Neural cell (in vitro differentiated cells): ENCODE data around the gene ATXN1L. TPM values are rescaled to one million over a fixed set of nuclear protein-coding genes. Genes with fewer than 3 reads are reported as not detected.

Experiments used
- H2AFZ ChIP-seq: fragments of 200-600, 300-800 bp; sonication (generic), shearing (Covaris generic); 2 replicates; pipeline ENCODE4 v1.6.0; 2014; ENCODE audit warnings: low read depth, mild to moderate bottlenecking, antibody characterized with exemption, low read length, moderate library complexity
- H3F3A ChIP-seq: fragments of 200-600 bp; shearing (Covaris generic); 2 replicates; pipeline ENCODE4 v1.6.1; 2016; ENCODE audit warnings: mild to moderate bottlenecking, moderate library complexity, mixed read lengths, antibody characterized with exemption, low read length; ENCODE audit not compliant: insufficient read depth, poor library complexity, severe bottlenecking
- H3K27ac ChIP-seq: fragments of 200-600, 300-800 bp; sonication (generic), shearing (Covaris generic); 2 replicates; pipeline ENCODE4 v1.5.1; 2014; ENCODE audit warnings: mild to moderate bottlenecking, low read length, moderate library complexity
- H3K27me3 ChIP-seq: fragments of 300-800, 200-600 bp; sonication (generic), shearing (Covaris generic); 2 replicates; pipeline ENCODE4 v1.6.0; 2014; ENCODE audit warnings: mild to moderate bottlenecking, low read depth, low read length, moderate library complexity; ENCODE audit not compliant: insufficient read depth
- H3K36me3 ChIP-seq: fragments of 300-800, 200-600 bp; sonication (generic), shearing (Covaris generic); 2 replicates; pipeline ENCODE4 v1.5.1; 2014; ENCODE audit warnings: mild to moderate bottlenecking, antibody characterized with exemption, low read length, moderate library complexity; ENCODE audit not compliant: insufficient read depth
- H3K4me2 ChIP-seq: fragments of 300-800, 200-600 bp; sonication (generic), shearing (Covaris generic); 2 replicates; pipeline ENCODE4 v1.6.0; 2014; ENCODE audit warnings: mild to moderate bottlenecking, low read length
- H3K4me3 ChIP-seq: fragments of 300-800, 200-600 bp; sonication (generic), shearing (Covaris generic); 2 replicates; pipeline ENCODE4 v1.5.1; 2014; ENCODE audit warnings: mild to moderate bottlenecking, low read length, moderate library complexity
- H3K79me2 ChIP-seq: fragments of 200-600 bp; shearing (Covaris generic); replicated peaks from 2 replicates; pipeline ENCODE4 v1.6.0; 2014; ENCODE audit warnings: mild to moderate bottlenecking, low read length, moderate library complexity; ENCODE audit not compliant: insufficient read depth
- H3K9ac ChIP-seq: fragments of 300-800, 200-600 bp; sonication (generic), shearing (Covaris generic); 2 replicates; pipeline ENCODE4 v1.6.1; 2016; ENCODE audit warnings: mild to moderate bottlenecking, low read length, mixed read lengths
- H3K9me2 ChIP-seq: fragments of 200-600 bp; shearing (Covaris generic); 2 replicates; pipeline ENCODE4 v1.6.1; 2016; ENCODE audit warnings: mild to moderate bottlenecking, low read length, mixed read lengths; ENCODE audit not compliant: insufficient read depth
- H3K9me3 ChIP-seq: fragments of 200-600, 300-800 bp; sonication (generic), shearing (Covaris generic); 2 replicates; pipeline ENCODE4 v1.6.1; 2016; ENCODE audit warnings: mild to moderate bottlenecking, mixed run types, low read length, moderate library complexity, mixed read lengths
- H4K20me1 ChIP-seq: fragments of 200-600 bp; shearing (Covaris generic); 2 replicates; pipeline ENCODE4 v1.6.1; 2016; ENCODE audit warnings: mild to moderate bottlenecking, mixed run types; ENCODE audit not compliant: insufficient read depth
- EP300 ChIP-seq: fragments of 450-650 bp; conservative IDR thresholded peaks from 2 replicates; pipeline ENCODE4 v1.6.1; 2014; ENCODE audit warnings: antibody characterized with exemption, mild to moderate bottlenecking, moderate library complexity; ENCODE audit not compliant: poor library complexity, severe bottlenecking
- EZH2 ChIP-seq: fragments of 200-600, 300-800 bp; shearing (Covaris generic), sonication (generic); IDR thresholded peaks from 2 replicates; pipeline ENCODE4 v1.6.1; 2014; ENCODE audit warnings: antibody characterized with exemption, low read length, borderline replicate concordance, mild to moderate bottlenecking; ENCODE audit not compliant: insufficient read depth, poor library complexity, severe bottlenecking
- MXI1 ChIP-seq: fragments of 450-650 bp; conservative IDR thresholded peaks from 2 replicates; pipeline ENCODE4 v1.6.1; 2014; ENCODE audit warnings: antibody characterized with exemption, mild to moderate bottlenecking; ENCODE audit not compliant: poor library complexity, severe bottlenecking
- POLR2AphosphoS5 ChIP-seq: IDR thresholded peaks from 2 replicates; pipeline ENCODE4 v1.6.1; 2012
- RAD21 ChIP-seq: fragments of 450-650 bp; conservative IDR thresholded peaks from 2 replicates; pipeline ENCODE4 v1.6.1; 2014; ENCODE audit warnings: antibody characterized with exemption, mild to moderate bottlenecking, moderate library complexity
- SMC3 ChIP-seq: fragments of 450-650 bp; conservative IDR thresholded peaks from 2 replicates; pipeline ENCODE4 v1.6.1; 2014; ENCODE audit warnings: antibody characterized with exemption, mild to moderate bottlenecking, moderate library complexity; ENCODE audit not compliant: poor library complexity
- TAF1 ChIP-seq: IDR thresholded peaks from 2 replicates; pipeline ENCODE4 v1.6.1; 2012; ENCODE audit warnings: low read depth
- polyA plus RNA-seq: library from polyadenylated mRNA; depleted of rRNA; stranded (reverse); fragments of >200 nt; gene quantifications from 2 replicates; pipeline ENCODE4 v1.2.3, GENCODE V29; 2014
- TF ChIP-seq, protein P1 (sequence below): fragments of 450-650 bp; IDR thresholded peaks from 2 replicates; pipeline ENCODE4 v1.5.1; 2014; ENCODE audit warnings: antibody characterized with exemption, mild to moderate bottlenecking, moderate library complexity; ENCODE audit not compliant: poor library complexity, severe bottlenecking
- TF ChIP-seq, protein P2 (sequence below): IDR thresholded peaks from 2 replicates; pipeline ENCODE4 v1.6.1; 2012; ENCODE audit warnings: borderline replicate concordance

The ATXN1L gene
- polyA plus RNA-seq, 1 donor from 2014 or later, result 9.5 TPM

DNA sequence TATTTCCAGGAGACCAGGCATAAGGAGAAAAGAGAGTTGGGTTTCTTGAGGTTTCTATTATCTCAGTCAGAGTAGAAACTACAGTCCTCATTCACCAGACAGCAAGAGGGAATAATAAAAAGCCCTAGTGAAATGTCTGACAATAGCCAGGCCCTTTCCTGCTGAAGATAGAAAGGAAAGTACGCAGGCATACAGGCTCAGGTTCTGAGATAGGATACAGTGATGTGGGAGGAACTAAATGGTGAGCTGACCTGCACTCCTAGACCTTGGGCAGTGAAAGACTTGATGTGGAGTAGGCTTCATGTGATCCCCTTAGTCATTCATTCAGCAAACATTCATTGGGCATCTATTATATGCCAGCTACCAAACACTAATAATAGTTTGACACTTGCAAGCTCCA is 23.3 kb downstream of the ATXN1L start:
- Histone ChIP-seq H4K20me1 (peaks cover 3% of the 10 kb centered on the region), H3K27ac (no peak overlapping the region), H2AFZ (no peak overlapping the region), H3K27me3 (no peaks in the 10 kb centered on the region), H3K4me3 (no peak overlapping the region), H3K36me3 (no peaks in the 10 kb centered on the region), H3K9ac (no peak overlapping the region), H3F3A (no peaks in the 10 kb centered on the region), H3K9me3 (no peaks in the 10 kb centered on the region), H3K9me2 (no peaks in the 10 kb centered on the region), H3K4me2 (no peak overlapping the region), H3K79me2 (peaks cover 21% of the 10 kb centered on the region)
- no peak for TF ChIP-seq POLR2AphosphoS5
- TF ChIP-seq, protein P1, sequence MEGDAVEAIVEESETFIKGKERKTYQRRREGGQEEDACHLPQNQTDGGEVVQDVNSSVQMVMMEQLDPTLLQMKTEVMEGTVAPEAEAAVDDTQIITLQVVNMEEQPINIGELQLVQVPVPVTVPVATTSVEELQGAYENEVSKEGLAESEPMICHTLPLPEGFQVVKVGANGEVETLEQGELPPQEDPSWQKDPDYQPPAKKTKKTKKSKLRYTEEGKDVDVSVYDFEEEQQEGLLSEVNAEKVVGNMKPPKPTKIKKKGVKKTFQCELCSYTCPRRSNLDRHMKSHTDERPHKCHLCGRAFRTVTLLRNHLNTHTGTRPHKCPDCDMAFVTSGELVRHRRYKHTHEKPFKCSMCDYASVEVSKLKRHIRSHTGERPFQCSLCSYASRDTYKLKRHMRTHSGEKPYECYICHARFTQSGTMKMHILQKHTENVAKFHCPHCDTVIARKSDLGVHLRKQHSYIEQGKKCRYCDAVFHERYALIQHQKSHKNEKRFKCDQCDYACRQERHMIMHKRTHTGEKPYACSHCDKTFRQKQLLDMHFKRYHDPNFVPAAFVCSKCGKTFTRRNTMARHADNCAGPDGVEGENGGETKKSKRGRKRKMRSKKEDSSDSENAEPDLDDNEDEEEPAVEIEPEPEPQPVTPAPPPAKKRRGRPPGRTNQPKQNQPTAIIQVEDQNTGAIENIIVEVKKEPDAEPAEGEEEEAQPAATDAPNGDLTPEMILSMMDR, result no peak
- no peak for TF ChIP-seq SMC3
- no peak for TF ChIP-seq TAF1
- TF ChIP-seq EZH2, result no peak
- no peak for TF ChIP-seq MXI1
- TF ChIP-seq RAD21, result no peak
- TF ChIP-seq, protein P2, sequence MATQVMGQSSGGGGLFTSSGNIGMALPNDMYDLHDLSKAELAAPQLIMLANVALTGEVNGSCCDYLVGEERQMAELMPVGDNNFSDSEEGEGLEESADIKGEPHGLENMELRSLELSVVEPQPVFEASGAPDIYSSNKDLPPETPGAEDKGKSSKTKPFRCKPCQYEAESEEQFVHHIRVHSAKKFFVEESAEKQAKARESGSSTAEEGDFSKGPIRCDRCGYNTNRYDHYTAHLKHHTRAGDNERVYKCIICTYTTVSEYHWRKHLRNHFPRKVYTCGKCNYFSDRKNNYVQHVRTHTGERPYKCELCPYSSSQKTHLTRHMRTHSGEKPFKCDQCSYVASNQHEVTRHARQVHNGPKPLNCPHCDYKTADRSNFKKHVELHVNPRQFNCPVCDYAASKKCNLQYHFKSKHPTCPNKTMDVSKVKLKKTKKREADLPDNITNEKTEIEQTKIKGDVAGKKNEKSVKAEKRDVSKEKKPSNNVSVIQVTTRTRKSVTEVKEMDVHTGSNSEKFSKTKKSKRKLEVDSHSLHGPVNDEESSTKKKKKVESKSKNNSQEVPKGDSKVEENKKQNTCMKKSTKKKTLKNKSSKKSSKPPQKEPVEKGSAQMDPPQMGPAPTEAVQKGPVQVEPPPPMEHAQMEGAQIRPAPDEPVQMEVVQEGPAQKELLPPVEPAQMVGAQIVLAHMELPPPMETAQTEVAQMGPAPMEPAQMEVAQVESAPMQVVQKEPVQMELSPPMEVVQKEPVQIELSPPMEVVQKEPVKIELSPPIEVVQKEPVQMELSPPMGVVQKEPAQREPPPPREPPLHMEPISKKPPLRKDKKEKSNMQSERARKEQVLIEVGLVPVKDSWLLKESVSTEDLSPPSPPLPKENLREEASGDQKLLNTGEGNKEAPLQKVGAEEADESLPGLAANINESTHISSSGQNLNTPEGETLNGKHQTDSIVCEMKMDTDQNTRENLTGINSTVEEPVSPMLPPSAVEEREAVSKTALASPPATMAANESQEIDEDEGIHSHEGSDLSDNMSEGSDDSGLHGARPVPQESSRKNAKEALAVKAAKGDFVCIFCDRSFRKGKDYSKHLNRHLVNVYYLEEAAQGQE, result no peak
- TF ChIP-seq EP300, result no peak

DNA sequence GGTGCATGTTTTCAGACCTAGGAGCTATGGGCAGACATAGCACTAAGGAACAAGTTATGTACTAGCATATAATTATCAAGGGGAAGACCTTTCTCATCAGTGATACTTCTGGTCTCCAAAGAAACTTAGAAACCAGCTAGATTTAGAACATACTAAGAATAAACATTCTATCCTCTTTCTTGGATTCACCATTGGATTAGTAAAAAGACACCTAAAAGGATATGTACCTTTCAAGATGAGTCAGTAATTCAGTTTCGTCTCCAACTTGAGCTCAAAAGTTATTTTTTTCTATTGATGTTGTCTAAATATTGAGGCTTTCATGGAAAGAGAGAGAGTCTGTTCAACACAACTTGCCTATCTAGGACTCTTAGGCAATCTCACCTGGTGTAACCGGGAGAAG is 25.0 kb downstream of the ATXN1L start:
- Histone ChIP-seq H3K79me2 (peaks cover 21% of the 10 kb centered on the region), H3K36me3 (no peaks in the 10 kb centered on the region), H3K4me2 (no peak overlapping the region)

More for the DNA sequence above, 25.0 kb downstream of the ATXN1L start:
- Histone ChIP-seq H3K9me2 (no peaks in the 10 kb centered on the region), H3K9me3 (no peaks in the 10 kb centered on the region), H2AFZ (no peak overlapping the region), H3K27me3 (no peaks in the 10 kb centered on the region), H3F3A (no peaks in the 10 kb centered on the region), H3K4me3 (no peak overlapping the region), H3K9ac (no peak overlapping the region), H3K27ac (no peak overlapping the region), H4K20me1 (peaks cover 3% of the 10 kb centered on the region)
- TF ChIP-seq EP300 (no peak), SMC3 (no peak), EZH2 (no peak), RAD21 (no peak)
- TF ChIP-seq, protein P2, result no peak
- TF ChIP-seq, protein P1, result no peak
